Neural progenitor cell (in vitro differentiated cells): ENCODE data around the gene S100A14. TPM values are rescaled to one million over a fixed set of nuclear protein-coding genes. Genes with fewer than 3 reads are reported as not detected.
A peak's percentile ranks its signal among the peaks of the same experiment; 100 is the strongest.
"Not testable (repeated sequence)": the region's sequence is repeated elsewhere in the genome, so short reads cannot be mapped to it uniquely, and the experiment has no call there.

Source experiments
- DNase-seq: peaks from one replicate; pipeline ENCODE4 v3.0.0-alpha.2; 2016; ENCODE audit warnings: low spot score
- H2AFZ ChIP-seq: fragments of 200-600 bp; sonication (generic); replicated peaks from 2 replicates; pipeline ENCODE4 v1.6.1; 2016; ENCODE audit warnings: antibody characterized with exemption
- H3F3A ChIP-seq: fragments of 200-600 bp; sonication (generic); 2 replicates; pipeline ENCODE4 v1.6.1; 2016; ENCODE audit warnings: antibody characterized with exemption, low read depth
- H3K27ac ChIP-seq: fragments of 200-600 bp; sonication (generic); 2 replicates; pipeline ENCODE4 v1.5.1; 2016; ENCODE audit warnings: mild to moderate bottlenecking
- H3K27me3 ChIP-seq: fragments of 200-600 bp; sonication (generic); 2 replicates; pipeline ENCODE4 v1.6.1; 2016; ENCODE audit warnings: mild to moderate bottlenecking, moderate library complexity
- H3K36me3 ChIP-seq: fragments of 200-600 bp; sonication (generic); 2 replicates; pipeline ENCODE4 v1.5.1; 2016
- H3K4me1 ChIP-seq: fragments of 200-600 bp; sonication (generic); 2 replicates; pipeline ENCODE4 v1.6.1; 2016; ENCODE audit warnings: mixed run types
- H3K4me2 ChIP-seq: fragments of 200-600 bp; sonication (generic); 2 replicates; pipeline ENCODE4 v1.6.1; 2016
- H3K4me3 ChIP-seq: fragments of 200-600 bp; sonication (generic); 2 replicates; pipeline ENCODE4 v1.5.1; 2016
- H3K79me2 ChIP-seq: fragments of 200-600 bp; sonication (generic); 2 replicates; pipeline ENCODE4 v1.6.1; 2016; ENCODE audit warnings: low read depth
- H3K9ac ChIP-seq: fragments of 200-600 bp; sonication (generic); 2 replicates; pipeline ENCODE4 v1.6.1; 2016
- H3K9me3 ChIP-seq: fragments of 200-600 bp; sonication (generic); 2 replicates; pipeline ENCODE4 v1.5.1; 2016; ENCODE audit warnings: low read depth
- H4K20me1 ChIP-seq: fragments of 200-600 bp; sonication (generic); 2 replicates; pipeline ENCODE4 v1.6.1; 2016; ENCODE audit warnings: low read depth
- H3K27ac Mint-ChIP-seq: 3 replicates; pipeline ENCODE4 v1.8.0; 2021; ENCODE audit warnings: mixed read lengths
- H3K27me3 Mint-ChIP-seq: 2 replicates; pipeline ENCODE4 v1.8.0; 2022; ENCODE audit warnings: low read depth, mild to moderate bottlenecking, inconsistent platforms, moderate library complexity, mixed read lengths; ENCODE audit not compliant: insufficient read depth
- H3K36me3 Mint-ChIP-seq: 3 replicates; pipeline ENCODE4 v1.8.0; 2021; ENCODE audit warnings: mixed read lengths
- H3K4me1 Mint-ChIP-seq: 3 replicates; pipeline ENCODE4 v1.8.0; 2021; ENCODE audit warnings: mixed read lengths
- H3K4me3 Mint-ChIP-seq: 3 replicates; pipeline ENCODE4 v1.8.0; 2021; ENCODE audit warnings: mild to moderate bottlenecking, moderate library complexity, mixed read lengths
- H3K9me3 Mint-ChIP-seq: 3 replicates; pipeline ENCODE4 v1.8.0; 2020; ENCODE audit warnings: mixed read lengths
- CTCF ChIP-seq: fragments of 200-600 bp; sonication (generic); IDR thresholded peaks from 2 replicates; pipeline ENCODE4 v1.5.1; 2017; ENCODE audit warnings: antibody characterized with exemption, mild to moderate bottlenecking
- EZH2 ChIP-seq: fragments of 200-600 bp; sonication (generic); IDR thresholded peaks from 2 replicates; pipeline ENCODE4 v1.6.1; 2017; ENCODE audit warnings: antibody characterized with exemption, mild to moderate bottlenecking, moderate library complexity
- EZH2phosphoT487 ChIP-seq: fragments of 200-600 bp; sonication (generic); IDR thresholded peaks from 2 replicates; pipeline ENCODE4 v1.6.1; 2017; ENCODE audit warnings: antibody characterized with exemption
- total RNA-seq: library from RNA; depleted of rRNA; stranded (reverse); fragments of >200 nt; gene quantifications from 2 replicates; pipeline ENCODE4 v1.2.3, GENCODE V29; 2015; ENCODE audit warnings: low replicate concordance

S100A14 gene
- total RNA-seq, 1 donor from 2014 or later: not detected

- no peaks in the 10 kb centered on the region for H3K79me2 ChIP-seq
- Mint-ChIP-seq H3K27ac (no peak overlapping the region), H3K4me3 (no peak overlapping the region), H3K27me3 (peaks cover 2% of the 10 kb centered on the region), H3K9me3 (peaks cover 11% of the 10 kb centered on the region), H3K4me1 (peaks cover 22% of the 10 kb centered on the region), H3K36me3 (no peaks in the 10 kb centered on the region)
- H3F3A ChIP-seq: peaks cover 16% of the 10 kb centered on the region
- no peak overlapping the region for H2AFZ ChIP-seq
- no peak overlapping the region for H3K4me2 ChIP-seq
- H3K9me3 ChIP-seq: no peaks in the 10 kb centered on the region
- H3K9ac ChIP-seq: no peak overlapping the region
- H3K27ac ChIP-seq: no peak overlapping the region
- no peaks in the 10 kb centered on the region for H4K20me1 ChIP-seq
- H3K36me3 ChIP-seq: no peaks in the 10 kb centered on the region
- H3K4me1 ChIP-seq: peaks cover 21% of the 10 kb centered on the region
- DNase-seq: no peak
- H3K27me3 ChIP-seq: no peaks in the 10 kb centered on the region
- H3K4me3 ChIP-seq: no peak overlapping the region
- no peak for TF ChIP-seq EZH2
Observed at GRCh38 chr1:153577138-153577537, 39.0 kb downstream of the S100A14 start.

DNA sequence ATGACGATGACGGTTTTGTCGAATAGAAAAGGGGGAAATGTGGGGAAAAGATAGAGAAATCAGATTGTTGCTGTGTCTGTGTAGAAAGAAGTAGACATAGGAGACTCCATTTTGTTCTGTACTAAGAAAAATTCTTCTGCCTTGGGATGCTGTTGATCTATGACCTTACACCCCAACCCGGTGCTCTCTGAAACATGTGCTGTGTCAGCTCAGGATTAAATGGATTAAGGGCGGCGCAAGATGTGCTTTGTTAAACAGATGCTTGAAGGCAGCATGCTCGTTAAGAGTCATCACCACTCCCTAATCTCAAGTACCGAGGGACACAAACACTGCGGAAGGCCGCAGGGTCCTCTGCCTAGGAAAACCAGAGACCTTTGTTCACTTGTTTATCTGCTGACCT lies 40.6 kb downstream of the S100A14 start:
- not testable (repeated sequence) for H3K27me3 Mint-ChIP-seq, H3K9me3 ChIP-seq, DNase-seq, H4K20me1 ChIP-seq, H3K36me3 ChIP-seq, H3K4me3 Mint-ChIP-seq, H3K27ac Mint-ChIP-seq, H3K36me3 Mint-ChIP-seq, H3K9me3 Mint-ChIP-seq, H3K79me2 ChIP-seq, H3K27me3 ChIP-seq, H3K4me3 ChIP-seq, H3K4me2 ChIP-seq, H3K9ac ChIP-seq, H3K27ac ChIP-seq, H2AFZ ChIP-seq
- H3F3A ChIP-seq: peaks cover 16% of the 10 kb centered on the region
- H3K4me1 ChIP-seq: peaks cover 21% of the 10 kb centered on the region
- peaks cover 26% of the 10 kb centered on the region for H3K4me1 Mint-ChIP-seq

DNA sequence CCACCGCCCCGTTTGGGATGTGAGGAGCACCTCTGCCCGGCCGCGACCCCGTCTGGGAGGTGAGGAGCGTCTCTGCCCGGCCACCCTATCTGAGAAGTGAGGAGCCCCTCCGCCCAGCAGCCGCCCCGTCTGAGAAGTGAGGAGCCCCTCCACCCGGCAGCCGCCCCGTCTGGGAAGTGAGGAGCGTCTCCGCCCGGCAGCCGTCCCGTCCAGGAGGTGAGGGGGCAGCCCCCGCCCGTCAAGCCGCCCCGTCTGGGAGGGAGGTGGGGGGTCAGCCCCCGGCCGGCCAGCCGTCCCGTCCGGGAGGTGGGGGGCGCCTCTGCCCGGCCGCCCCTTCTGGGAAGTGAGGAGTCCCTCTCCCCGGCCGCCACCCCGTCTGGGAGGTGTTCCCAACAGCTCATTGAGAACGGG lies 41.0 kb downstream of the S100A14 start:
- H3K36me3 Mint-ChIP-seq, H3K9me3 ChIP-seq, H3K27ac ChIP-seq, H3K9ac ChIP-seq, H3K4me3 Mint-ChIP-seq, H3K9me3 Mint-ChIP-seq, H3K36me3 ChIP-seq, H3K27me3 ChIP-seq, H3K79me2 ChIP-seq, H4K20me1 ChIP-seq, DNase-seq, H3K27ac Mint-ChIP-seq, H3K4me3 ChIP-seq, H2AFZ ChIP-seq, H3K4me2 ChIP-seq, H3K27me3 Mint-ChIP-seq: not testable (repeated sequence)
- peaks cover 27% of the 10 kb centered on the region for H3K4me1 Mint-ChIP-seq
- Histone ChIP-seq H3F3A (peaks cover 16% of the 10 kb centered on the region), H3K4me1 (peaks cover 21% of the 10 kb centered on the region)

DNA sequence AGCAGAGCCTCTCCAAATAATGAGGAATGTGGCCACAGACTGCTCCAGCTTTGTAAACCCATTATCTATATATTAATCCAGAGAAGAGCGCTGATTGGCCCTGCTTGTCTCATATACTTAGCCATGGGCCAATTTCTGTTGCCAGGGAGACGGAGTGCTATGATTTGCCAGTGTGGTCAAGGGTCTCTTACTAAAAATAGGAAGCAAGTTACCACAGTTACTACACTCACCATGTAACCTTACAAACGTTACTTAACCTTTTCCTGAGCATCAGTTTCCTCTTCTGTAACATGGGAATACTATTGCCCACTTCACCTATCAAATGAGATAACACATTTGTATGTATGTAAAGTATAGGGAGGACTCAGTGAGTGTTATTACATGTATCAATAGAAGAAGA lies 42.8 kb downstream of the S100A14 start:
- H4K20me1 ChIP-seq: no peaks in the 10 kb centered on the region
- Mint-ChIP-seq H3K27ac (no peak overlapping the region), H3K36me3 (no peaks in the 10 kb centered on the region), H3K4me1 (peaks cover 27% of the 10 kb centered on the region), H3K27me3 (peaks cover 7% of the 10 kb centered on the region), H3K9me3 (peaks cover 7% of the 10 kb centered on the region), H3K4me3 (no peak overlapping the region)
- no peak overlapping the region for H3K9ac ChIP-seq
- H3K27ac ChIP-seq: no peak overlapping the region
- no peak overlapping the region for H3K4me2 ChIP-seq
- no peak overlapping the region for H3K4me3 ChIP-seq
- no peaks in the 10 kb centered on the region for H3K27me3 ChIP-seq
- H2AFZ ChIP-seq: no peak overlapping the region
- H3K36me3 ChIP-seq: no peaks in the 10 kb centered on the region
- peaks cover 11% of the 10 kb centered on the region for H3K4me1 ChIP-seq
- no peak for DNase-seq
- peaks cover 3% of the 10 kb centered on the region for H3F3A ChIP-seq
- H3K79me2 ChIP-seq: no peaks in the 10 kb centered on the region
- no peak for TF ChIP-seq CTCF
- TF ChIP-seq EZH2: no peak
- no peak for TF ChIP-seq EZH2phosphoT487
- no peaks in the 10 kb centered on the region for H3K9me3 ChIP-seq

DNA sequence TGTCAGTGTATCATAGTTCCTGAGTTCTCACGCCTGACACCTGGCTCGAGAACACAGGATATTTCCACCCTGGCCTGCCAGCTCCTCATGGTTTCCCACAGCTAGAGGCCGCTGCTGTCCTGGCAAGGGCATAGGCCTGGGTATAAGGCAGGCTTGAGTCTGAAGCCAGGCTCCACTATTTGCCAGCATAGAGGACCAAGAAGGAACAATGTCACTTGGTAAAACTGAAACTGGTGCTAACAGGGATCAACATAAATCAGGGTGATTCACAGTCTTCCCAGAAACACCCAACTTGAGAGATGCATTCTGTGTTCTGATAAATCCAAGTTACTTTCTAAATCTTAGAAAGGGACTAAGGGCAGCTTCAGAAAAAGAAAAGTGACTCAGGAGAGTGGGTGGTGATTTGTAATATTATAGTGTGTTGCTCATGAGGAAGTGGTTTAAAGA lies 43.5 kb downstream of the S100A14 start:
- H3K36me3 Mint-ChIP-seq: no peaks in the 10 kb centered on the region
- peak; percentile 71 for DNase-seq

More for the DNA sequence above, 43.5 kb downstream of the S100A14 start:
- Histone ChIP-seq H3K4me3 (no peak overlapping the region), H3K79me2 (no peaks in the 10 kb centered on the region), H3K36me3 (no peaks in the 10 kb centered on the region), H3K4me2 (no peak overlapping the region), H2AFZ (no peak overlapping the region), H3K9me3 (no peaks in the 10 kb centered on the region), H4K20me1 (no peaks in the 10 kb centered on the region), H3K27ac (no peak overlapping the region), H3F3A (peaks cover 3% of the 10 kb centered on the region), H3K27me3 (no peaks in the 10 kb centered on the region), H3K9ac (no peak overlapping the region), H3K4me1 (peaks cover 11% of the 10 kb centered on the region)
- Mint-ChIP-seq H3K4me3 (no peak overlapping the region), H3K4me1 (peaks cover 30% of the 10 kb centered on the region), H3K9me3 (peaks cover 7% of the 10 kb centered on the region), H3K27me3 (peaks cover 9% of the 10 kb centered on the region), H3K27ac (no peak overlapping the region)
- TF ChIP-seq CTCF: peak; percentile 70
- TF ChIP-seq EZH2: no peak
- TF ChIP-seq EZH2phosphoT487: no peak
